GM18909 (cell line): ENCODE data around the gene GAK.

ENCODE experiments used
- ATAC-seq: cut with Tn5 transposase; IDR thresholded peaks from one replicate; pipeline ENCODE4 v1.9.1; 2021; ENCODE audit warnings: mild to moderate bottlenecking; ENCODE audit not compliant: unreplicated experiment, poor library complexity

The GAK gene

GRCh38 chr4:965048-965765, 33.1 kb upstream of the GAK start:
- ATAC-seq, result no peak

- ATAC-seq, result no peak
These were observed 32.4 kb upstream of the GAK start for GRCh38 chr4:964346-965025.

- ATAC-seq, result no peak
These were observed 31.4 kb upstream of the GAK start for GRCh38 chr4:963276-964225.

- ATAC-seq, result no peak
These were observed 30.4 kb upstream of the GAK start for GRCh38 chr4:962231-963208.

GRCh38 chr4:961351-962230, 29.5 kb upstream of the GAK start:
- no peak for ATAC-seq

DNA sequence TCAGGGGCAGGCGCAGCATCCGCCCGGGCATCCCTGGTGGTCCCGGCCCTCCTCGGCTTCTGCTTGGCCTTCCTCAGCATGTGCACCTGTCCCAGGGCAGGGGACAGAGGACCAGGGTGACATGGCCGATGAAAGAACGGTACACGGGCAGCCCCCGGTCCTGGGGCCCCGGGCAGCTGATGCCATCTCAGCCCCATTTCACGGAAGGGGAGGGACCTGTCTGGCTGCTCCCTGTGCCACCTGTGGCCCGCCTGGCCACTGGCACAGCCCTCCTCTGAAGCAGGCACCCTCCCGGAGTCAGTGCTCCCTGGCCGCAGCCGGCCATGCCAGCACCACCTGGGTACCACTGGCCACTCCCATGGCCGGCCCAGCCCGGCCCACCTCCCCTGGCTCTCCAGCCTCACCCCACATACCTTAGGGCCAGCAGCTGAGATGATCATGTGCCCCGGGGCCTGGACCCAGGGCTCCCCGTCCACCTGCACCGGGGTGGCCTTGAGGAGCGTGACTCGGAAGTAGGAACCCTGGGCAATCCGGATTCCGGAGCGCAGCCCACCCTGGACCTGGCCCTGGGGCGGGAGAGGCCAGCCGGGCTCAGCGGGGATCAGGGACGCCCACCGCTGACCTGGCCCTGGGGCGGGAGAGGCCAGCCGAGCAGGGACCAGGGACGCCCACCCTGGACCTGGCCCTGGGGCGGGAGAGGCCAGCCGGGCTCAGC, 28.7 kb upstream of the GAK start:
- no peak for ATAC-seq

DNA sequence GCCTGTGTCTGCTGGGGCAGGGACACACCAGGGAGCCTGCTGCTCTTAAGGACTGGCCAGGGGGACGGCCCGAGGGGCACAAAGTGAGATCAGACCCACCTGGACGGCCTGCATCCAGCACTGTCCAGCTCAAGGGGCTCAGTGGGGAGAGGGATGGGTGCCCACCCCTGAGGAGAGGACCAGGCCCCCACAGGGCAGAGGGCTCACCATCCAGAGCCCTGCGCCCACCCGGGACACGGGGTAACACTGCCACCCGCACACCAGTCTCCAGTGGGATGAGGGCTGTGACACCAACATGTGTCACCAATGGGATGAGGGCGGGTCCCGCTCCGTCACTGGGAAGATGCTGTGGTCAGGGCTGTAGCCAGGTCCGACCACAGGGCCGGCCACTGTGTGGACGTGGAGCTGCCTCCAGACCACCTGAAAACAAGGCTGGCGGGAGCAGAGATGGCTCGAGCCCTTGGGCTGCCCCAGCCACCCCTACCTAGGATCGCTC, 28.1 kb upstream of the GAK start:
- ATAC-seq, result no peak

- ATAC-seq, result no peak
These were observed 27.4 kb upstream of the GAK start for GRCh38 chr4:959338-960139.

GRCh38 chr4:958696-959337, 26.7 kb upstream of the GAK start:
- ATAC-seq, result no peak

DNA sequence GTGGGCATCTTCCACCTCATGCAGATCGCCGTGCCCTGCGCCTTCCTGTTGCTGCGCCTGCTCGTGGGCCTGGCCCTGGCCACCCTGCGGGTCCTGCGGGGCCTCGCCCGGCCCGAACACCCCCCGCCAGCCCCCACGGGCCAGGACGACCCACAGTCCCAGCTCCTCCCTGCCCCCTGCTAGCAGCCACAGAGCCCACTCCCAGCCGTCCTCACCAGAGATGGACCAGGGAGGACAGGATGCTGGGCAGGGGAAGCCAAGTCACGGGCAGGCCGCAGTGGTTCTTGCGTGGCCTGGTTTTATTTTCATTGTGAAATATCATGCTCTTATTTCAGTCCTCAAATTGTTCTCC, 26.2 kb upstream of the GAK start:
- ATAC-seq, result no peak

- no peak for ATAC-seq
These were observed 25.6 kb upstream of the GAK start for GRCh38 chr4:957581-958313.

DNA sequence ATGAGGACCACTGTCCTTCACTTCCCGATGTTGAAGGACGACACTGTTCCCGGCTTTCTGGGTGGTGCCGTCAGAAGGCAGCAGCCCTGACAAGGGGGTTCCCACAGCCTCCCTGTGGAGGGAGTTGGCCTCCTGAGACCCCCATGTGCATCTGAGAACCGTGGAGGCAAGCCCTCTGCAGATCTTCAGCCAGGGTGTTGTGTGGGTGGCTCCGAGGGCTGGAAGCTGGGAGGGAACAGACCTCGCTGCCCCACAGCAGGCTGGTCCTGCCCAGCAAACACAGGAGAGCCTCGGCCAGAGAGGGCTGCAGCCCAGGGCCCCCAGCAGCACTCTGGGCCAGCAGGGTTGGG, 25.1 kb upstream of the GAK start:
- ATAC-seq, result no peak

DNA sequence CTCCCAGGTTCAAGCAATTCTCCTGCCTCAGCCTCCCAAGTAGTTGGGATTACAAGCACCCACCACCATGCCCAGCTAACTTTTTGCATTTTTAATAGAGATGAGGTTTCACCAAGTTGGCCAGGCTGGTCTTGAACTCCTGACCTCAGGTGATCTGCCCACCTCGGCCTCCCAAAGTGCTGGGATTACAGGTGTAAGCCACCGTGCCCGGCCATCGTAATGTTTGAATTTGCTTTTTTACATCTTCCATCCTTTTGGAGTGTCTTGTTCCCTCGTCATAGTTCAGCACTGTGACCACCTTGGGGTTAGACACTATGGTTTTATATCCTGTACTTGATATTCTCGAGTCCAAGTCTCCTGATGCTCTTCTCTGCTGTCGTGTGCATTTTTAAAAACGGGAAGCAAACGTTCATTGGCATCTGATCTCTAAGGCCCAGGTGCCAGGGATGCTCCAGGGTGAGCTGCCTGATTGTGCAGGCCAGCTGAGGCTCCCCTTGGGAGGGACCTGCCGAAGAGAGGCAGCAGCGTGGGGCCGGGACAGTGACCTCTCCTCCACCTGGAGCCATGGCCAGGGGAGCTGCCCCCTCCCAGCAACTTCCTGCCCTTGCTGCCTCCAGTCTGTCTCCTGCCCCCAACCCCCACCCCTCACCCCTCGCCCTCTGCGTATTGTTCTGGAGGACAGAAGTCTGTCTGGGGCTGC, 24.6 kb upstream of the GAK start:
- no peak for ATAC-seq

GRCh38 chr4:955931-956381, 23.8 kb upstream of the GAK start:
- no peak for ATAC-seq

- no peak for ATAC-seq
These were observed 23.2 kb upstream of the GAK start for GRCh38 chr4:955161-955921.
